ENCODE results near the gene SCAPER. TPM values are rescaled to one million over a fixed set of nuclear protein-coding genes. Genes with fewer than 3 reads are reported as not detected.
A peak's percentile ranks its signal among the peaks of the same experiment; 100 is the strongest.

The SCAPER gene
- total RNA-seq, 3 donors from 2014 or later, result 19.5 to 49.8 (median 28.5) TPM

DNA sequence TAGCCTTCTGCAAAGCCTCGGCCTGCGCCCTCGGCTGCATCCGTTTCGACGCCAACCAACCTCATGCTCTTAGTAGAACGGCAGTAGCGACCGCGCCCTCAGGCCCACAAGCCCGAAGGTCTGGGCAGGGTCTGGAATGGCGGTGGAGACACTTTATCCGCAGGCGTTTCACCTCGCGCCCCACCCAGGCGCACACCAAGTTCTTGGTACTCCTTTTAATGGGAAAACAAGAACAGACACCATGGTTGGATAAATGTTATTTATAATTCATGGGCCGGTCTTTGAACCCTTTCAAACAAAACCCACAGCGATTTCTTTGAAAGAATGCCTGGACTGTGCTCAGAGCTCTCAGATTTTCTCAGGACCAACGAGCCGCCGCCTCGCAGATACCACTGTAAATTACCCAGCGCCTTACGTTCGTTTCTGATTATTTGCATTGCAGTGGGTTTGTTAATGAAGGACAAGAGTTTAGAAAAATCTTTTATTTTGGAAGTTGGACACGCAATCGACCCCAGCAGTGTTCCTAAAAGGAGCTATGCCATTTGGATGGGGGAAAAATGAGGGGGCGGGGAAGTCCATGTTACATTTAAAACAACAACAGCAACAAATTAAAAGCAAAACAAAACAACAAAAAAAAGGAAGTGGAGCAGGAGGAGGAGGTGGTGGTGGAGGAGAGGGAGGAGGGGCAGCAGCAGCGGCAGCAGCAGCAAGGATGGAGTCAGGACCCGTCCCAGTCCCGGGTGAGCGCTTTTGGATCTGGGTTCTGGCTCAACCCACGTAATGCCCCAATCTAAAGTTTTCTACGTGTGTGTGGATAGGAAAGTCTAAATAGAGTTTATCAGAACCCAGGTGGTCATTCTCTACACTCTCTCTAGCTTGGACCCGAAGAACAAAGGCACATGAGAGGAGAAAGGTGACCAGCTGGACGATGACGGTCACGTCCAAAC lies 569.6 kb downstream of the SCAPER start:
- Histone ChIP-seq H3K4me1 (peaks cover 0 to 9% of the 10 kb centered on the region in 2 donors), H3K4me3 (peak overlapping the region in 1 of 3 donors; percentile 53), H3K27ac (no peak overlapping the region), H3K36me3 (no peaks in the 10 kb centered on the region), H3K27me3 (peaks cover 12 to 76% of the 10 kb centered on the region in 2 donors), H3K9me3 (no peaks in the 10 kb centered on the region)
- TF ChIP-seq, protein P1, sequence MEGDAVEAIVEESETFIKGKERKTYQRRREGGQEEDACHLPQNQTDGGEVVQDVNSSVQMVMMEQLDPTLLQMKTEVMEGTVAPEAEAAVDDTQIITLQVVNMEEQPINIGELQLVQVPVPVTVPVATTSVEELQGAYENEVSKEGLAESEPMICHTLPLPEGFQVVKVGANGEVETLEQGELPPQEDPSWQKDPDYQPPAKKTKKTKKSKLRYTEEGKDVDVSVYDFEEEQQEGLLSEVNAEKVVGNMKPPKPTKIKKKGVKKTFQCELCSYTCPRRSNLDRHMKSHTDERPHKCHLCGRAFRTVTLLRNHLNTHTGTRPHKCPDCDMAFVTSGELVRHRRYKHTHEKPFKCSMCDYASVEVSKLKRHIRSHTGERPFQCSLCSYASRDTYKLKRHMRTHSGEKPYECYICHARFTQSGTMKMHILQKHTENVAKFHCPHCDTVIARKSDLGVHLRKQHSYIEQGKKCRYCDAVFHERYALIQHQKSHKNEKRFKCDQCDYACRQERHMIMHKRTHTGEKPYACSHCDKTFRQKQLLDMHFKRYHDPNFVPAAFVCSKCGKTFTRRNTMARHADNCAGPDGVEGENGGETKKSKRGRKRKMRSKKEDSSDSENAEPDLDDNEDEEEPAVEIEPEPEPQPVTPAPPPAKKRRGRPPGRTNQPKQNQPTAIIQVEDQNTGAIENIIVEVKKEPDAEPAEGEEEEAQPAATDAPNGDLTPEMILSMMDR (IDR thresholded peaks at IDR 0.05), result no peak
- TF ChIP-seq POLR2AphosphoS5 (IDR thresholded peaks at IDR 0.05) (no peak), POLR2A (IDR thresholded peaks at IDR 0.05) (no peak)
- no peak for DNase-seq (ENCODE audit: low spot score in 2 of 2)
- intact Hi-C loops (cut with DNase I; ENCODE audit: low total_unique reads), result no loop called here

GRCh38 chr15:76334438-76335306 lies 570.5 kb downstream of the SCAPER start:
- intact Hi-C loops (cut with DNase I; ENCODE audit: low total_unique reads), result no loop called here
- peaks cover 0 to under 1% of the 10 kb centered on the region in 2 donors for H3K4me1 ChIP-seq
- H3K9me3 ChIP-seq, result no peaks in the 10 kb centered on the region
- H3K27me3 ChIP-seq, result peaks cover 7 to 66% of the 10 kb centered on the region in 2 donors
- H3K27ac ChIP-seq, result no peak overlapping the region
- no peaks in the 10 kb centered on the region for H3K36me3 ChIP-seq
- peak overlapping the region in 1 of 3 donors; percentile 53 for H3K4me3 ChIP-seq
- no peak for DNase-seq (ENCODE audit: low spot score in 2 of 2)
- TF ChIP-seq POLR2A (IDR thresholded peaks at IDR 0.05) (no peak), POLR2AphosphoS5 (IDR thresholded peaks at IDR 0.05) (no peak)

- Histone ChIP-seq H3K27me3 (peaks cover under 1 to 59% of the 10 kb centered on the region in 2 donors), H3K4me3 (no peak overlapping the region), H3K36me3 (no peaks in the 10 kb centered on the region), H3K27ac (no peak overlapping the region), H3K4me1 (no peaks in the 10 kb centered on the region), H3K9me3 (no peaks in the 10 kb centered on the region)
- intact Hi-C loops (cut with DNase I; ENCODE audit: low total_unique reads), result loop anchor here (1.0 kb wide), 1 partner anchor 19 kb away; no protein-coding TSS in a partner anchor
- DNase-seq (ENCODE audit: low spot score in 2 of 2), result no peak
- TF ChIP-seq POLR2A (IDR thresholded peaks at IDR 0.05) (no peak), POLR2AphosphoS5 (IDR thresholded peaks at IDR 0.05) (no peak)
- TF ChIP-seq, protein P1 (IDR thresholded peaks at IDR 0.05), result no peak
Measured at GRCh38 chr15:76333720-76334437, 571.3 kb downstream of the SCAPER start.

GRCh38 chr15:76333309-76333708 lies 571.8 kb downstream of the SCAPER start:
- TF ChIP-seq, protein P1 (IDR thresholded peaks at IDR 0.05), result no peak
- TF ChIP-seq POLR2AphosphoS5 (IDR thresholded peaks at IDR 0.05) (no peak), POLR2A (IDR thresholded peaks at IDR 0.05) (no peak)
- DNase-seq (ENCODE audit: low spot score in 2 of 2), result no peak
- intact Hi-C loops (cut with DNase I; ENCODE audit: low total_unique reads), result loop anchor here (1.0 kb wide), 1 partner anchor 18 kb away; no protein-coding TSS in a partner anchor
- no peak overlapping the region for H3K27ac ChIP-seq
- H3K4me1 ChIP-seq, result no peaks in the 10 kb centered on the region
- H3K36me3 ChIP-seq, result no peaks in the 10 kb centered on the region
- peaks cover 0 to 53% of the 10 kb centered on the region in 2 donors for H3K27me3 ChIP-seq
- no peak overlapping the region for H3K4me3 ChIP-seq
- H3K9me3 ChIP-seq, result no peaks in the 10 kb centered on the region

GRCh38 chr15:76332796-76333195 lies 572.3 kb downstream of the SCAPER start:
- Histone ChIP-seq H3K9me3 (no peaks in the 10 kb centered on the region), H3K4me1 (no peaks in the 10 kb centered on the region), H3K4me3 (no peak overlapping the region), H3K27me3 (peaks cover 0 to 48% of the 10 kb centered on the region in 2 donors), H3K27ac (no peak overlapping the region), H3K36me3 (no peaks in the 10 kb centered on the region)
- TF ChIP-seq POLR2A (IDR thresholded peaks at IDR 0.05), result no peak
- TF ChIP-seq, protein P1 (IDR thresholded peaks at IDR 0.05), result no peak
- intact Hi-C loops (cut with DNase I; ENCODE audit: low total_unique reads), result loop anchor here (1.0 kb wide), 1 partner anchor 17 kb away; no protein-coding TSS in a partner anchor
- DNase-seq (ENCODE audit: low spot score in 2 of 2), result no peak

Measured in breast epithelium (tissue), 4 donors.